ENCODE data around the gene ESR2.
"Not testable (repeated sequence)": the region's sequence is repeated elsewhere in the genome, so short reads cannot be mapped to it uniquely, and the experiment has no call there.

ESR2 gene

DNA sequence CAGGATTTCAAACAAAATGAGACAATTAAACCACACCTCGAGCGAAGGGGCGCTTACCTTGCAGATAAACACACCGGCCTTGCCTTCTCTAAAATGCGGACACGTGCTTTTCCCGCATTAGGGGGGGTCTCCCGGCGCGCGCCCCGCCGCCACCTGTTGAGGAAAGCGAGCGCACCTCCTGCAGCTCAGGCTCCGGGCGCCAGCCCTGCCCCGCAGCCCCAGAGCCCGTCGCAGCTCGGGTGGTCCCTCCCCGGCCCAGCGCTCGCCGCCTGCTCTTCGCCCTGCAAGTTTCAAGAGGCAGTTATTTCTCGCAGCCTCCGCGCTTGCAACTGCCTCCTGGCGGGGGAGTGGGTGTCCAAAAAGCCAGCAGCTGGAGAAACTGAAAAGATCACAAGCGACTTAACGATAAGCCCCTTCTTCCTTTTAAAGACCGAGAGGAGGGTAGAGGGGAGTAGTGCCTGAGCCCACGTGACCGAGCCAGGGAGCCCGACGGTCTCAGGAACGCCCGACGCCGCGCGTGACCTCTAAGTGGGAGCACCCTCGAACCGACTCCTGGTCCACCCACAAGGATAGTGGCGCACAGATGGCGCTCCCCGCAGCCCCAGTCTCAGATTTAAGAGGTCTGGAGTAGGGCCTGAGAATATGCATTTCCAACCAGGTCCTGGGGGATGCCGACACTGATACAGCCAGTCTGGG lies at the start of gene ESR2:
ESR2 (minus strand) TSS at position 396 of the 696 bp plus-strand sequence. CDS start 11,386 bp downstream, outside the sequence.
- peak; percentile 7 for DNase-seq

DNA sequence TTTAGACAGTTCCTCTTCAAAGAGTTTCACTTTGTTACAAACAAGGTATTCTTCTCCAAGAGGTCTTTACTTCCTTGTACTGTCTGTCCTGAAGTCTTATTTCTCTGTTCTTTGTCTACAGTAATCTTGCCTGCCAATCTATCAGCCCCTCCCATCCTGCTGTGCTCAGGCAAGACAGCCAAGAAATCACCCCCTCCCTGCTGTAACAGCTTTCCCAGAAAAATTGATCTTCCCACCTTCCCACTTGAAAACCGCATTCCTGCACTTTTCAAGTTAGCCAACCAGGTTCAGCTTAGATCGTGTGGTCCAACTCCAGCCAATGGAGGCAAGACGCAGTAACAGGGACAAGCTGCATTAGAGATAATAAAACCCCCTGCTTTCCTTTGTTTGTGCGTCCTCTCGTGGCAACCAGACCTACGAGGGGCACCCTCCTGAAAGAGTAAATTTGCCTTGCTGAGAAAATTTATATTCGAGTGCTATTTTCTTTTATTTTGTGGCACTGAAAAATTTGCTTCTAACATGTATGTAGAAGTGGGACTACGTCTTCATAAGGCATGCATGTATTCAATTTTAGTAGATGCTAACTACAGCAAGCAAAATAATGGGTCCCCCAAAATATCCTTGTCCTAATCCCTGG lies 46.5 kb upstream of the ESR2 start:
- DNase-seq: no peak

DNA sequence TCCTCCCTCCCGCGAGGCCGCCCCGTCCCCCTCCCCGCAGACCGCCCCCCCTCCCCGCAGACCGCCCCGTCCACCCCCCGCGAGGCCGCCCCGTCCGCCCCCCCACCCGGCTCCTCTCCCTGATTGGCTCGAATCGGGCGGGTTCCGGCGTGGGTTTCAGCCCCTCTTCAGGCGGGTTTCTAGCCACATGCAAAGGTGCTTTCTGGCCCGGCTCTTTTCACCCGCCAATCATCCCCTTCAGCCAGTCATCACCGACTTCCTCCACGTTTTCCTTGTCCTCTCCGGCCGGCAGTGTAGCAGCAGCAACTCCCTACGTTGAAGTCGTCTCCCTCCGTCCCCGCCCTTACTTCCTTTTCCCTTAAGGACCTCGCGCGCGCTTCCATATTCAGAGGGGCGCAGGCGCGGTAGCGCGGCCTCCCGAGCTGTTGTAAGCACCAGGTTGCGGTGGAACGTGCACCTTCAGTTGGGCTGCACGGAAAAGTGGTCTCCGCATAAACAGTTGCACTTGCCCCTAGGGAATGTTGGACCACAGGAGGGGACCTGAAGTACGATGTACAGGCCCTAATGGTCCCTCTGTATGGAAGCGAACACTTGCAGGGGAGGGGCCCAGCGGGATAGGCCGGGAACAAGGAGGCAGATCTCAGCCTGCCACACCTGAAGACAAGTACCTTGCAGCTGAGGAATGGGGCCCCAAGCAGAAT lies 44.6 kb upstream of the ESR2 start:
- peak; percentile 94 for DNase-seq

DNA sequence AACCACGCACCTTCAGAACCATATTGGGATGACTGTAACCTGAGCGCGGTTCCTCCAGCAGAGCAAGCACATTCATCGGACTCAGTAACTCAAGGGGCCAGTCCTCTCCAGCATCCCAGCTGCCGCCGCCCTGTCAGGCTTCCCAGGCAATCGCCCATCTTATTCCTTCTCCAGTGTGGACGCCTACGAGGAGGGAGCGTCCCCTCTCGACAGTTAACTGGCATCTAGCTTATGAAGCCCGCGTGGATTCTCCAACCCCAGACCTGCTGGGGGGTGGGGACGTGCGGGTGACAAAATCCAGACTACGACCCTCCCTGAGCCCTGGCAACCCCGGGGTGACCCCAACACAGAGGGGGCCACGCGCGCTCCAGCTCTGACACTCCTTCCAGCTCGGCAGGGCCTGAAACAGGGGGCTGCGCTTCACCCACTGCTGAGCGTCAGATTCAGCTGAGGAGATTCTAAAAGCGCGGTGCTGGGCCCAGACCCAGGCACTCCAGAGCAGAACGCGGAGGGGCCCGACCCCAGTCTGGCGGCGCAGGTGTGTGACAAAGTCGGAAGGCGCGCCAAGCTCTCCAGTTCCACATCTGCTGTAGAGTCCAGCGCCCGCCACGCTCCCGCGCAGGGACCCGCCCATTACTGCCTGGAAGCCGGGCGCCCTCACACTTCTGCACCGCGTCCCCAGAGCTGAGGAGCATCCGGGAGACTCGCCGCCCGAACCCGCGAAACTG lies 43.9 kb upstream of the ESR2 start:
- peak; percentile 17 for DNase-seq

DNA sequence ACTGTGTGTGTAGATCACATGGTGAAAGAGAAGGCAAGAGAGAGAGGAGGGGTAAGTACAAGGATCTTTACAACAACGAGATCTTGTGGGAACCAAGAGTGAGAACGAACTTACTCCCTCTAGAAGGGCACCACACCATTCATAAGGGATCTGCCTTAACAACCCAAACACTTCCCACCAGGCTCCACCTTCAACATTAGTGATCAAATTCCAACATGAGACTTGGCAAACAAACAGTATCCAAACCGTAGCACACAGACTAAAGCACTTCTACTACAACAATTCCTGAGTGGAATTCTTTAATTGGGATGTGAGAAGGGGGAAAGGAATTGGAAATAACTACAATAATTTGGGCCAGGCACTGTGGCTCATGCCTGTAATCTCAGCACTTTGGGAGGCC lies 35.0 kb upstream of the ESR2 start:
- no peak for DNase-seq

DNA sequence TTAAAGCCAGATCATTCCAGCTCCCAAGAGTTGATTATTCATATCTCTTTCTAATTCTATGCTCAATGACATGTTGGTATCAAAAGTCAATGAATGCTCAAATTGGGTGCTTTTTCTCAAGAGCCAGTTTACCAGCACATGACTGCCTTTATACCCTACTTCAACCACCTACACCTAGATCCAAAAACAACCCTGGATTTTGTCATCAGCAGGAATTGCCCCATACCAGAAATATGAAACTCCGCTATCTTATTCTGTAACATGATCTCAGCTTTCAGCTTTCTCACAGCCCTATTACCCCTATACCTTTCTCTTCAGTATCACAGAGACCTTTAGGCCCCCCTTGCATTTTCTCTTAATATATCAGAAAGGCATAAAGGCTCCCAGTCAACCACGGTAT lies 32.3 kb upstream of the ESR2 start:
- no peak for DNase-seq

DNA sequence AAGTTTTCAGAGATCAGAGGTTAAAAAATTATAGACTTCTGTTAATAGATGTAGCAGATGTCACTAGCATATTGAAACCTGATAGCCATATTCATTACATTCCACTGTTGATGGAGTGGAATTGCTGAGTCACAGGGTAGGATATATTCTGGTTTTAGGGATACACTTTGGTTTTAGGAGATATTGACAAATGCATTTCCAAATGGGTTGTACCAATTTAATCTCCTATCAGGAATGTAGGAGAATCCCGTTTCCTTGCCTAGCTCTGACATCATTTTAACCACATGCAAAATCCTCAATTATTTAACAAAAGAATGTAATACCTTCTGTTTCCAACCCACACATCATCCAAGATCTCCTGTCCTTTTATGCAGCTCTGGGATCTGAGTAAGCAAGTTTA lies 30.7 kb upstream of the ESR2 start:
- no peak for DNase-seq

DNA sequence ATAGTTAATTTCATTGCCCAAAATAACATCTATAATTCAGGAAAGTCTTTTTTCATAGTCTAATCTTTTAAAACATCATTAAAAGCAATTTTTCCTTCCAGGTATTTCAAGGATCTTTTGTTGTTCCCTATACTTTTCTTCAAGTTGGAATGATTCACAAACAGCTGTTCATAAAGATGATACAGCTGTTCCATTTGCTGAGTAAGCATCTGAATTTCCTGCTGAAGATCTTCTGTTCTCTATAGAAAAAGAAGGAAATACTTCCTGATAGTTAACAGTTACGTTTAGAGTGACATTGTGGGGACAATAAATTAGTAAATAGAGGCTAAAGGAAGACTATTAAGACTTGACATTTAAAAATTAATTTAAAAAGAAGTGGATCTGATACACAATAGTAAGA lies 30.3 kb upstream of the ESR2 start:
- no peak for DNase-seq

DNA sequence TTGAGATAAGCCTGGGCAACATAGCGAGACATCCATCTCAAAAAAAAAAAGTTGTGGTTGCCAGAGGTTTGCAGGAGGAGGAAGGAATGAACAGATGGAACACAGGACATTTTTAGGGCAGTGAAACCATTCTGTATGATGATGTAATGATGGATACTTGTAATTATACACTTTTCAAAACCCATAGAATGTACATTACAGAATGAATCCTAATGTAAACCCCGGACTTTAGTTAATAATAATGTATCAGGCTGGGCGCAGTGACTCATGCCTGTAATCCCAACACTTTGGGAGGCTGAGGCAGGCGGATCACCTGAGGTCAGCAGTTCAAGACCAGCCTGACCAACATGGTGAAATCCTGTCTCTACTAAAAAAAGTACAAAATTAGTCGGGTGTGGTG lies 26.2 kb upstream of the ESR2 start:
- DNase-seq: not testable (repeated sequence)

DNA sequence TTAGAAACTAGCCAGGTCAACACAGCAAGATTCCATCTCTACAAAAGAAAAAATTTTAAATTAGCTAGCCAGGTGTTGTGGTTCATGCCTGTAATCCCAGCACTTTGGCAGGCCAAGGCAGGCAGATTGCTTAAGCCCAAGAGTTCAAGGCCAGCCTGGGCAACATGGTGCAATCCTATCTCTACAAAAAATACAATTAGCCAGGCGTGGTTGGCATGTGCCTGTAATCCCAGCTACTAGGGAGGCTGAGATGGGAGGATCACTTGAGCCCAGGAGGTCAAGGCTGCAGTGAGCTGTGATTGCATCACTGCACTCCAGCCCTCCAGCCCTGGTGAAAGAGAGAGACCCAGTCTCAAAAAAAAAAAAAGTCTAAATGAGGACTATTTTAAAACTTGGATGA lies 24.5 kb upstream of the ESR2 start:
- DNase-seq: not testable (repeated sequence)

DNA sequence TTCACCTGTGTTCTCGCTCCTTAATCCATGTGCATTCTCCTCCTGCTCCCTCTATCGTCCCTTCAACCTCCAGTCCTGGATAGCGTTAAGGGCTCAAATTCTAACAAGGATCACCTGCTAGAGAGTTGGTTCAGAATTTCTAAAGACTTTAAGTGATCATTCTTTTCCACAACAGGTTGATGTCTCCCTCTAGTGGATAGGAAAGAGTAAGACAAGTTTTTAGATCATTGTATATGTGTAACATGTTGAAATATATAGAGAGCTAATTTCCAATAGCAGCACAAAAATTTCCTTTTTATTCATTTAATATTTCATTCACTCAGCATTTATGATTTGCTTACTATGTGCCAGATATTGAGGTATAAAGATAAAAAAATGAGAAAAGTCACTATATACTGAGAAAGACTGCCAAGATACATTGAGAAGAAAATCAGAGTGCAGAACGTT lies 9.3 kb upstream of the ESR2 start:
- peak; percentile 49 for DNase-seq

DNA sequence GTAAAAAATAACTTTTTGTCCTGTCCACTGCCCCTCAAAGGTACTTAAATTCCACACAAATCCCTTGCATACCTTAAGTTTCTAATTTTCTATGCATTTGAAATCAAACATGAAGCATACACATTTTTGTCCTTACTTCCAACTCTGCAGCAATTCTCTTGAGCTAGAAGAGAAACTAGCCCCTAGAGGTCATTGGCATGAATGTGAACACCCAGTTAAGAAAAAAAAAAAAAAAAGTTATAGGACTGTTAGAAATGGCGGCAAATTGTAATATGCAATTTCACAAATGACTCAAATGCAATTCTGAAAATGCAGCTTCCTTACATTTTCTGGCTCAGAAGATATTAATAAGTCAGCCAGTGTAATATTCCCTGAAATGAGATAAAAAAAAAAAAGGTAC lies 4.6 kb upstream of the ESR2 start:
- no peak for DNase-seq

DNA sequence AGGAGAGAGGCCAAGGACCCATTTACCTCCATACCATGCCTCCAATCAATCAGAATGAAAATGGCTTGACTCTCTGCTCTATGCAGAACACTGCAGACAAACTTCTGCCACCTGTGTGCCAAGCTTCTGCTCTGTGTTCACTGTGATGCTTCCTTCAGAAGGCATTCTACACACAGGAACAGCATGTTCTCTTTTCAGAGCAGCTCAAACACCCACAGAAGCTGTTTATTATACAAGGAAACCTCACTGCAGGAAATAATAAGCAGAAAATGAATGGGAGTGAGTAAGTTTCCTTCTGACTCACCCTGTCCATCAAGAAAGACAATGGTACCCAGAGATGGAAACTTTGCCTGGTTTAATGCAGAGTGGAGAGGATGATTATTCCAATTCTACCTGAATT lies 2.4 kb upstream of the ESR2 start:
- DNase-seq: no peak

DNA sequence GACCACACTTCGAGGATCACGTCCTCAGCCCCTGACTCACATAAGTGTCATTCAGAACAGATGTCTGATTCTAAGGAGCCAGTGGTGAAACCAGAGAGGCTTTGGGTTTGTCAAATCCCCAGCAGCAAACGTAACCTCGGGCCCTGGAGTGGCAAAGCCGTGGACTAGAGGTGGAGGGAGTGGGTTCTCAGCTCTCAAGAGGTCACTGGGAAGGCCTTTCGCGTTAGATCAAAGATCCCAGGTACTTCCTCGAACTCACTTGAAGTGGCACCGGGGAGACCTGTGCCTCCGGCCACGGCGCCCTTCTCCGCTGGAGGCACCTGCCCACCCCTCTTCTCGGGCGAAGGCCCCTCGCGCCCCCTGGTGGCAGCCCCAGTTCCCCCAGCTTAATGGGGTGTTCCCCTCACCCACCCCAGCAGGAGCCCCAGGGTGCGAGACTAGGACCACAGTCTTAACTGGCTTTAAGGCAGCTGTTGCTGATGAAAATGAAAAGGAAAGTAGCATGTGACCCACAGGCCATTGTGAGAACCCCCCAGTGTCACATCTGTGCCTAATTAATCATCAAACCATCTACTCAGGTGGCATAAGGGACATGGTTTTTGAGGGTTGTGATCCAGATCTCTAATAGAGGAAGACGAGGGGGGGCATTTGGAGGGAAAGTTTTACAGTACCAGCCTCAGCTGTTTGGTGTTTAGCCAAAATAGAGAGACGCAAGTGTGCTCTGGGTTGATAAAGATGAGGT lies 672 bp upstream of the ESR2 start:
- DNase-seq: peak; percentile 58

DNA sequence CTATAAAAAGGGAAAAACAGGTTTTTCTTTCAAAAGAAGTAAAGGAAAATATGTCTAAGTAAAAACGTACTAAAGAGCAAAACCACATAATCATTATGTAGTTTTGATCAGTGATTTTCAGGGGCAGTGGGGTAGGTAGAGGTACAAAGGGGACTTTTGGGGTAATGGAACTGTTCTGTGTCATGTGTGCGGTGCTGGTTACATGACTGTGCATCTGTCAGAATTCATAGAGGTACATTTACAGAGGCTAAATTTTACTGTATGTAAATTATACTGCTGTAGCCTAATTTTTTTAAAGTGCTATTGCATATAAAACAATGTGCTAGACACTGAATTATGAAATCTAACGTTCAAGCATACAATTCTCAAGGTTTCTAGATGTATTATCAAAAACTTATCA lies 2.0 kb downstream of the ESR2 start:
- DNase-seq: no peak

DNA sequence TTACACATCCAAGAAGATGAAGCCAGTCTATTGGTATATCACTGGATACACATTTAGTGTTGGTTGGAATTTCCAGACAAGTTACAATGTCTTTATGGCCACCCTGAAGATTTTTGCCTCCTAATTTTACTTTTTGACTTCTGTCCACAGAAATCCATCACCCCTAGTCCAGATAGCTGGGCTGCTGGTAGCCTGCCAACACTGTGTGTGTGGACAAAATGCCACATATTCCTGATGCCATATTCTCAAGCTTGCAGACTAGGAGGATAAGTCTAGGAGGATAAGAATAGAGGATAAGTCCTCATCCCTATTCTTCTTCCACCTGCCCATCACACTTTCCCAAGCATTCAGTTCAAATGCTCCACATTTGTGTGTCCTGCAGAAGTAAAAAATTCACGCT lies 4.6 kb downstream of the ESR2 start:
- no peak for DNase-seq

DNA sequence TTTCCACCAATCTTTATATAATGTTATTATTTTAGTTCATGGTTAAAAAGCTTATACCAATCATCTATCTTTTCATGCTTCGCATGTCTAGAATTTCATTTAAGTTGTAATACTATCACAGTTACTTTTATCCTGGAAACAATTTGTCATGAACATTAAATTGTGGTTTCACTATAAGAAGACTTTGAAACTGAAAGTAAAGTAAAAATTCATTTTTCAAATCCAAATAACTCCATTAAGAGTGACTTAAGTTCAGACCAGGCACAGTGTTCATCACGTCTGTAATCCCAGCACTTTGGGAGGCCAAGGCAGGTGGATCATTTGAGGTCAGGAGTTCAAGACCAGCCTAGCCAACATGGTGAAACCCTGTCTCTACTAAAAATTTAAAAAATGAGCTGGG lies 12.4 kb downstream of the ESR2 start:
- no peak for DNase-seq

DNA sequence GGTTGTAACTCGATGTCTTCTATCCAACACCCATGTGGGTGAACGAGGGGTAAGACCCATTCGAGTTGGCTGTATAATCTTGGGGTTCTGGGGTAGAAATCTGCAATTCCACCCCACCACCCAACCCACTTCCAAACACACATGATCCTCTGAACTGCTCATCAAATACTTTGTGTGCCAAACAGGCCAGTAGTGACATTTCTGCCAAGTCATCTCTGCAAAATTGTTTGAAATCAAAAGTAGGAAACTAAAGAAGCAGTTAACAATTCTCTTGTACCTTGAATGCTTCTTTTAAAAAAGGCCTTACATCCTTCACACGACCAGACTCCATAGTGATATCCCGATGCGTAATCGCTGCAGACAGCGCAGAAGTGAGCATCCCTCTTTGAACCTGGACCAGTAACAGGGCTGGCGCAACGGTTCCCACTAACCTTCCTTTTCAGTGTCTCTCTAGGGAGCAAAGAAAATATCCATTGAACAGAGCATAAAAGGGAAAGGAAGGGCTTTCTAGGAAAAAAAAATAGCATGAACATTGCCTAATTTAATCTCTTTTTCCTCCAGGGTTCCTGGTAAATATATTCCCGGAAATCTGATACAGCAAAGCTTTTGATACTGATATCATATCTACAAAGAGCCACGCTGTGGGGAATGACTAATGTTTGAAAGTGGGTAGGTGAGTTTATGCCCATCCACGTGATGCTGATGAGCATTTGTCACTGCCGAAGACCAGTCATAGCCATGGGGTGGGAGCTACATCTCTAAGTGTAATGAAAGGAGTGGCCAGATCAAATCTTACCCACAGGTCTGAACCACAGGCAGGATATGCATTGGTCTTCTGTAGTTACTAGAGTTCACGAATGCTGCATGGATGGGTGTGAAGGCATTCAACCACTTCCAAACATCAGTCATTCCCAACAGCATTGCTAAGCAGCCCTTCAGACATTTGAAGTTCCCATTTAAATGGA lies 14.2 kb downstream of the ESR2 start:
- no peak for DNase-seq

DNA sequence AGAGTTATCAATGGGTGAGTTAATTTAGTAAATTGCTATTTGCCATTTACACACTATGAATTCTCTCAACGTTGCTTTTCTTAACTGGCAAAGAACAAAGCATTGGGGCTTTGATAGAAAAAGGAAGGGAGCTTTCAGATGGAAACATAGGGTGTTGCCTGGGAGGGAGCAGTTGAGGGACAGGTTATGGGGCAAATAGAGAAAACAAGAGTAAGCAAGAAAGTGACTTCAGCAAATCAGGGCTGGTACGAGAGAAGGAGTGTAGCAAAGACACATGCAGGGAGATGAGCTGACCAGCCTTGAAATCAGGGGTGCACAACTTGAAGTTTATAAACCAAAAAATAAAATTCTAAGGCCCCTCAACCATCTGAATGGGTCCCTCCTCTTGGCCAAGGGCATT lies 15.7 kb downstream of the ESR2 start:
- DNase-seq: no peak

DNA sequence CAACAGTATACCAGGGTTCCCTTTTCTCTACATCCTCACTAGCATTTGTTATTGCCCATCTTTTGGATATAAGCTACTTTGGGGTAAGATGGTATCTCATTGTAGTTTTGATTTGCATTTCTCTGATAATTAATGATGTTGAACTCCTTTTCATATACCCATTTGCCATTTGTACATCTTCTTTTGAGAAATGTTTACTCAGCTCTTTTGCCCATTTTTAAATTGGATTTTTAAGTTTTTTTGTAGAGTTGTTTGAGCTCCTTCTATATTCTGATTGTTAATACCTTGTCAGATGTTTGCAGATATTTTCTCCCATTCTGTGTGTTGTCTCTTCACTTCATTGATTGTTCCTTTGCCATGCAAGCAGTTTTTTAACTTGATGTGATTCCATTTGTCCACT lies 22.2 kb downstream of the ESR2 start:
- no peak for DNase-seq

DNA sequence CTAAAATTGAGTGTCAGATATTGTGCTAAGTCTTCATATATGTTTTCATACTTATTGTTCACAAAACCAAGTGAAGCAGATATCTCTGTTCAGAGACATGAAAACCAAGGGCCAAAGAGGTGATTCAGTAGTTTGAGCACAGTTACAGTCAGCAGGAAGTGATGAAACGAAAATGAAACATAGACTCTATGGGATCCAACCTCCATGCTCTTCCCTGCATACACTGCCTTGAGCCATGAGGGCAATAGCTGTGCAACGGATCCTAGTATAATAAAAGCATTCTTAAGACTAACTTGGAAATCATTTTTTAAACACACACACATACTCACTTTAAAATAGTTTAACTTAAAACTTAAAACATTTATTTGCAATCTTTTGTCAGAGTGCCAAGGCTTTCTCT lies 27.9 kb downstream of the ESR2 start:
- DNase-seq: peak; percentile 14

DNA sequence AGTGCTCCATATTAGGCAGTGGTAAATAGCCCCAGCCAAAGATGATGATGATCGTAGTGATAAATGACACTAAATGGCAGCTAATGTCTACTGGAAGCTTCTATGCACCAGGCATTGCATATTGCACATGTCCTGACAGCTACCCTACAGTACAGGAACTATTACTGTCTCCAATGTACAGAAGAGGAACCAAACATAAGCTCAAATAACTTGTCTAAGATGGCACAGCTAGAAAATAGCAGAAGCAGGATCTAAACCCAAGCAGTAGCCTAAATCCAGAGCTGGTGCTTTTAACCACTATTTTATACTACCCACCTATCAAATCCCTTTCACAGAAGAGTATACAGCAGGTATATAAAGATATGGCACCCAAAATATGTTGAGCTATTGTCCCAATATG lies 28.9 kb downstream of the ESR2 start:
- DNase-seq: no peak

Measured in suppressor macrophage treated with lipopolysaccharide for 4 hours (primary cell).